H9 (cell line): ENCODE results near the gene CDH3. TPM values are rescaled to one million over a fixed set of nuclear protein-coding genes. Genes with fewer than 3 reads are reported as not detected.

Source experiments
- DNase-seq: peaks from one replicate; pipeline ENCODE4 v3.0.0-alpha.2; 2017
- H2AFZ ChIP-seq: one replicate; pipeline ENCODE4 v1.6.1; 2013; ENCODE audit warnings: mild to moderate bottlenecking, low read length, control low read depth, moderate library complexity
- H2AK5ac ChIP-seq: 2 replicates; pipeline ENCODE4 v1.6.1; 2013; ENCODE audit warnings: low read length, control low read depth, mixed read lengths; ENCODE audit not compliant: insufficient read length
- H2BK120ac ChIP-seq: one replicate; pipeline ENCODE4 v1.6.1; 2013; ENCODE audit warnings: low read depth, mild to moderate bottlenecking, low read length, control low read depth, inconsistent platforms; ENCODE audit not compliant: poor library complexity, severe bottlenecking
- H2BK12ac ChIP-seq: 2 replicates; pipeline ENCODE4 v1.6.1; 2013; ENCODE audit warnings: low read length, control low read depth, mixed read lengths, low read depth; ENCODE audit not compliant: insufficient read length
- H2BK15ac ChIP-seq: 2 replicates; pipeline ENCODE4 v1.6.1; 2013; ENCODE audit warnings: low read depth, low read length, control low read depth
- H2BK20ac ChIP-seq: one replicate; pipeline ENCODE4 v1.6.1; 2013; ENCODE audit warnings: low read depth, mild to moderate bottlenecking, low read length, control low read depth, inconsistent platforms; ENCODE audit not compliant: poor library complexity, severe bottlenecking
- H2BK5ac ChIP-seq: 2 replicates; pipeline ENCODE4 v1.6.1; 2013; ENCODE audit warnings: low read length, control low read depth, mixed read lengths; ENCODE audit not compliant: insufficient read length
- H3K14ac ChIP-seq: 2 replicates; pipeline ENCODE4 v1.6.1; 2013; ENCODE audit warnings: low read length, control low read depth; ENCODE audit not compliant: insufficient read depth
- H3K18ac ChIP-seq: 2 replicates; pipeline ENCODE4 v1.6.1; 2013; ENCODE audit warnings: low read depth, mild to moderate bottlenecking, mixed read lengths, low read length, control low read depth; ENCODE audit not compliant: insufficient read length
- H3K23ac ChIP-seq: 2 replicates; pipeline ENCODE4 v1.6.1; 2013; ENCODE audit warnings: low read length, control low read depth, mixed read lengths, low read depth; ENCODE audit not compliant: insufficient read length
- H3K23me2 ChIP-seq: 2 replicates; pipeline ENCODE4 v1.6.1; 2013; ENCODE audit warnings: low read depth, mild to moderate bottlenecking, mixed read lengths, low read length, control low read depth; ENCODE audit not compliant: insufficient read length, poor library complexity, severe bottlenecking
- H3K27ac ChIP-seq: 2 replicates; pipeline ENCODE4 v1.5.1; 2013; ENCODE audit warnings: low read length, control low read depth, mixed read lengths, low read depth; ENCODE audit not compliant: insufficient read length
- H3K27me3 ChIP-seq: 2 replicates; pipeline ENCODE4 v1.6.1; 2013; ENCODE audit warnings: low read length, control low read depth, inconsistent platforms; ENCODE audit not compliant: insufficient read depth
- H3K4ac ChIP-seq: 2 replicates; pipeline ENCODE4 v1.6.1; 2013; ENCODE audit warnings: low read depth, mild to moderate bottlenecking, control low read depth, inconsistent platforms, low read length, moderate library complexity
- H3K4me1 ChIP-seq: 2 replicates; pipeline ENCODE4 v1.6.1; 2013; ENCODE audit warnings: low read length, control low read depth, inconsistent platforms; ENCODE audit not compliant: insufficient read depth
- H3K4me2 ChIP-seq: 2 replicates; pipeline ENCODE4 v1.6.1; 2013; ENCODE audit warnings: low read length, control low read depth, mixed read lengths; ENCODE audit not compliant: insufficient read length, insufficient read depth
- H3K56ac ChIP-seq: 2 replicates; pipeline ENCODE4 v1.6.1; 2013; ENCODE audit warnings: low read depth, mild to moderate bottlenecking, mixed read lengths, low read length, control low read depth; ENCODE audit not compliant: insufficient read length
- H3K79me1 ChIP-seq: 2 replicates; pipeline ENCODE4 v1.6.1; 2013; ENCODE audit warnings: low read depth, mild to moderate bottlenecking, moderate library complexity, low read length, control low read depth, inconsistent platforms; ENCODE audit not compliant: insufficient read depth, poor library complexity, severe bottlenecking
- H3K79me2 ChIP-seq: 2 replicates; pipeline ENCODE4 v1.6.1; 2013; ENCODE audit warnings: low read length, control low read depth, inconsistent platforms; ENCODE audit not compliant: insufficient read depth
- H3K9ac ChIP-seq: 2 replicates; pipeline ENCODE4 v1.6.1; 2013; ENCODE audit warnings: low read length, control low read depth, mixed read lengths; ENCODE audit not compliant: insufficient read length; ENCODE audit errors: extremely low read depth
- H3K9me3 ChIP-seq: one replicate; pipeline ENCODE4 v1.6.1; 2013; ENCODE audit warnings: low read depth, low read length, inconsistent platforms; ENCODE audit not compliant: control insufficient read depth
- H3T11ph ChIP-seq: one replicate; pipeline ENCODE4 v1.6.1; 2013; ENCODE audit warnings: mild to moderate bottlenecking, low read length, control low read depth, inconsistent platforms
- H4K20me1 ChIP-seq: one replicate; pipeline ENCODE4 v1.6.1; 2013; ENCODE audit not compliant: control insufficient read depth, insufficient read length, insufficient read depth
- H4K5ac ChIP-seq: 2 replicates; pipeline ENCODE4 v1.6.1; 2013; ENCODE audit warnings: low read depth, mild to moderate bottlenecking, mixed read lengths, low read length, control low read depth; ENCODE audit not compliant: insufficient read length
- H4K8ac ChIP-seq: replicated peaks from 2 replicates; pipeline ENCODE4 v1.6.1; 2013; ENCODE audit warnings: low read length, control low read depth, mixed read lengths, low read depth; ENCODE audit not compliant: insufficient read length
- H4K91ac ChIP-seq: 2 replicates; pipeline ENCODE4 v1.6.1; 2013; ENCODE audit warnings: low read depth, mild to moderate bottlenecking, moderate library complexity, mixed read lengths, low read length, control low read depth; ENCODE audit not compliant: insufficient read length
- H3K27ac Mint-ChIP-seq, 3 experiments: 2 replicates in 2 of 3; 3 replicates in 1 of 3; pipeline ENCODE4 v1.8.0; 2020 to 2021; ENCODE audit warnings: mixed read lengths in 3 of 3, mild to moderate bottlenecking in 1 of 3, moderate library complexity in 1 of 3
- H3K27me3 Mint-ChIP-seq: 2 replicates; pipeline ENCODE4 v1.8.0; 2021; ENCODE audit warnings: low read depth, mild to moderate bottlenecking, moderate library complexity, mixed read lengths
- H3K36me3 Mint-ChIP-seq, 3 experiments: 2 replicates in 2 of 3; 3 replicates in 1 of 3; pipeline ENCODE4 v1.8.0; 2020 to 2021; ENCODE audit warnings: low read depth in 3 of 3, mixed read lengths in 3 of 3; ENCODE audit not compliant: insufficient read depth in 1 of 3
- H3K4me1 Mint-ChIP-seq, 2 experiments: 2 replicates each; pipeline ENCODE4 v1.8.0; 2020; ENCODE audit warnings: mixed read lengths in 2 of 2
- H3K4me3 Mint-ChIP-seq, 2 experiments: 2 replicates in 1 of 2; 3 replicates in 1 of 2; pipeline ENCODE4 v1.8.0; 2020 to 2021; ENCODE audit warnings: mild to moderate bottlenecking in 2 of 2, mixed read lengths in 2 of 2, moderate library complexity in 1 of 2
- H3K9me3 Mint-ChIP-seq, 2 experiments: 2 replicates in 1 of 2; 3 replicates in 1 of 2; pipeline ENCODE4 v1.8.0; 2020; ENCODE audit warnings: mild to moderate bottlenecking in 2 of 2, mixed read lengths in 2 of 2, moderate library complexity in 1 of 2
- CTCF ChIP-seq: fragments of 200-600 bp; sonication (generic); conservative IDR thresholded peaks from 3 replicates; pipeline ENCODE4 v1.8.0; 2021; ENCODE audit warnings: antibody characterized with exemption, mild to moderate bottlenecking
- WGBS: extraction: QIAGEN DNeasy Blood & Tissue Kit; methylation state at CpG from one replicate; pipeline ENCODE4 v1.1.7; 2013; ENCODE audit warnings: missing lambda C conversion rate, low lambda C conversion rate, mixed read lengths; ENCODE audit not compliant: insufficient read length; ENCODE audit errors: extremely low coverage; 5-methylcytosine and 5-hydroxymethylcytosine counted together
- total RNA-seq: library from RNA; stranded (reverse); gene quantifications from 2 replicates; pipeline ENCODE4 v1.2.1, GENCODE V29; 2021

The CDH3 gene
- total RNA-seq, 1 experiment from 2014 or later: 97.2 TPM

GRCh38 chr16:68732741-68733399 lies 87.8 kb downstream of the CDH3 start:
- peak overlapping the region in 1 of 2 experiments; percentile 2; a peak in 1 of 5 replicates for H3K4me3 Mint-ChIP-seq

More at GRCh38 chr16:68732741-68733399, 87.8 kb downstream of the CDH3 start:
- peaks cover 2% of the 10 kb centered on the region; the same call in 1 of the 2 replicates for H3K27me3 Mint-ChIP-seq
- Histone ChIP-seq H3K79me2 (no peaks in the 10 kb centered on the region), H4K20me1 (no peaks in the 10 kb centered on the region), H3T11ph (no peak overlapping the region), H2BK12ac (no peak overlapping the region), H3K27ac (no peak overlapping the region), H2BK5ac (no peak overlapping the region), H3K23ac (no peak overlapping the region), H2AFZ (no peak overlapping the region), H4K8ac (no peak overlapping the region), H3K4me1 (peaks cover 9% of the 10 kb centered on the region; the same call in 1 of the 2 replicates), H4K91ac (no peak overlapping the region), H3K4me2 (no peak overlapping the region), H3K79me1 (no peaks in the 10 kb centered on the region), H3K27me3 (no peaks in the 10 kb centered on the region), H2BK15ac (no peak overlapping the region), H2BK20ac (no peak overlapping the region), H3K23me2 (peaks cover 6% of the 10 kb centered on the region), H3K9ac (no peak overlapping the region), H2BK120ac (no peak overlapping the region), H3K18ac (no peak overlapping the region), H4K5ac (no peak overlapping the region), H3K14ac (no peak overlapping the region), H3K9me3 (no peaks in the 10 kb centered on the region), H2AK5ac (no peak overlapping the region), H3K56ac (no peak overlapping the region), H3K4ac (no peak overlapping the region)
- H3K27ac Mint-ChIP-seq: peak overlapping the region; percentile 84 to 94 (median 89); a peak in 6 of 7 replicates
- H3K36me3 Mint-ChIP-seq: peaks cover 0 to 2% (median 0%) of the 10 kb centered on the region in 3 experiments; a peak in 3 of 7 replicates
- no peak for TF ChIP-seq CTCF
- peaks cover 30 to 38% of the 10 kb centered on the region in 2 experiments for H3K4me1 Mint-ChIP-seq
- no peaks in the 10 kb centered on the region; a peak in 1 of 5 replicates for H3K9me3 Mint-ChIP-seq
- no peak for DNase-seq
- no CpG with 5 or more reads among the region's 4 CpGs for WGBS
